Measurements from ENCODE around the gene ZCCHC17.

Gene ZCCHC17

DNA sequence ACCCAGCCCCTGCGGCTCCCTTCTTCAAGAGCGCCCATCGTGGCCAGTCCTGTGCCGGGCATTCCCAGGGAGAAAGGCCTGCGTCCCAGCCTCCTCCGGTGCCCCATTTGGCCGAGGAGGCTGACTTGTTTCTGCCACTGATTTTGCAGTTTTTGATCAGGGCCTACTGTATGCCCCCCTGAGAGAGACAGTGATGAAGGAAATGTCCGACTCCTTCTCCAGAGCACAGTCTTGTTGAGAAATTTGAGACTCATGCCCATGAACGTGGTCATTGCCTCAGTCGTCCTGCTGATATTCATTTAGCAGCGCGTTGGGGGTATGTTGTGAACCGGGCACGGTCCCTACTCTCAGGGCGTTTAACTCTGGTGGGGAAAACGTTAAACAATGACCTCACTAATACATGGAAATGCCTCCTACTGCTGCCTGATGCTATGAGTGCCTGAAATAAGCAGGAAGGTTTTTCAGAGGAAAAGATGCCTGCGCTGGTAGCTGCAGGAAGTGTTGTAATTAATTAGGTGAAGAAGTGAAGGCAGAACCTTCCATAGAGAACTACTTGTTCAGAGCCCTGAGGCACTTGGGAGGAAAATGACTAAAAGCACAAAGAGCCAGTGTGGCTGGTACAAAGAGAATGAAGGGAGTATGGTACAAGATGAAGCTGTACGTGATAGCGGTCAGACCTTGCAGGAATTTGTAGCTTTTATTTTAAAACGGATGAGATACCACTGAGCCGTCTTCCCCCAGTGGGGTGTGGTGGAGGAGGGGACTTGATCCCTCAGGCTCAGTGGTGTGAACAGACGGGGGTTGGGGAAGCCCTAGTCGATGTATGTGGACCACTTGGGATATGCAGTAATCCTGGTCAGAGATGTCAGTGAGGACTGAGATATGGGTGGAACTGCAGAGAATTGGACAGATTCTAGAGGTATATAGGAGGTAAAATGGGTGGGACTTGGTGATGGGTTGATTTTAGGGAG, 730 bp downstream of the ZCCHC17 start:
- H2BK5ac ChIP-seq (ENCODE audit: low read length): no peak overlapping the region
- no peak overlapping the region for H3K4ac ChIP-seq (ENCODE audit: low read depth, low read length)
- no peak overlapping the region for H3K18ac ChIP-seq (ENCODE audit: low read length)
- H3K4me3 ChIP-seq (ENCODE audit: low read length): peak overlapping the region; percentile 96
- H4K8ac ChIP-seq (ENCODE audit: low read depth, low read length): no peak overlapping the region
- H3K4me2 ChIP-seq (ENCODE audit: low read length): peak overlapping the region; percentile 94
- H3K27me3 ChIP-seq (ENCODE audit: insufficient read depth, low read length, poor library complexity): no peaks in the 10 kb centered on the region
- no peak overlapping the region for H4K5ac ChIP-seq (ENCODE audit: low read length)
- H3K56ac ChIP-seq (ENCODE audit: low read length): peak overlapping the region; percentile 96
- H3K23ac ChIP-seq (ENCODE audit: low read length): no peak overlapping the region
- no CpG with 5 or more reads among the region's 23 CpGs for WGBS (ENCODE audit: extremely low coverage, insufficient coverage, low lambda C conversion rate)
- no peaks in the 10 kb centered on the region for H3K36me3 ChIP-seq (ENCODE audit: control insufficient read depth, insufficient read depth, low read length)
- H3K79me1 ChIP-seq (ENCODE audit: low read length): peaks cover 29% of the 10 kb centered on the region
- H2BK15ac ChIP-seq (replicated peaks; ENCODE audit: low read depth): no peak overlapping the region
- peaks cover 54% of the 10 kb centered on the region for H3K79me2 ChIP-seq (ENCODE audit: control insufficient read depth, insufficient read depth, low read length)
- peak; percentile 44 for DNase-seq
- H3K27ac ChIP-seq (ENCODE audit: low read depth, low read length): peak overlapping the region; percentile 20
- no peak overlapping the region for H2BK120ac ChIP-seq (ENCODE audit: low read depth, low read length)
- peaks cover 7% of the 10 kb centered on the region for H3K4me1 ChIP-seq (ENCODE audit: control insufficient read depth, low read depth, low read length)
- H3K9ac ChIP-seq (ENCODE audit: low read length): peak overlapping the region; percentile 95
- peak overlapping the region; percentile 32 for H2AK5ac ChIP-seq (ENCODE audit: low read length)

DNA sequence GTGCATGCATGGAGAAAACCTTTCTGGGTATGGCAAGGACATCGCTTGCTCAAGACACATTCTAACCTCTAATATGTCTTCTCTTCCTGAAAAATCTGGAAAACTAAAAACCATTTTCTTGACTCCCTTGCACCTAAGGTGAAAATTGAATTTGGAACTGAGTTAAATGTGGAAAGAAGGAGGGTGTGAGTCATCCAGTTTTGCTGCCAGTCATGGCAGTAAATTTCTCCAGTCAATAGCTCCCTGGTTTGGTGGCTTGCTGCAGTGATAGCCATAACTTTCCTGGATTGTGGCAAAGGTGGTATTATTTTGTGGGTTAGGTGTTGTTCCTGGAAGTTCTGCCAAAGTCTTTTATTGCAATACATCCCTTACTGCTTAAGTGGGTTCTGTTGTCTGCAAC, 2.5 kb downstream of the ZCCHC17 start:
- no CpG with 5 or more reads among the region's 1 CpG for WGBS (ENCODE audit: extremely low coverage, insufficient coverage, low lambda C conversion rate)

DNA sequence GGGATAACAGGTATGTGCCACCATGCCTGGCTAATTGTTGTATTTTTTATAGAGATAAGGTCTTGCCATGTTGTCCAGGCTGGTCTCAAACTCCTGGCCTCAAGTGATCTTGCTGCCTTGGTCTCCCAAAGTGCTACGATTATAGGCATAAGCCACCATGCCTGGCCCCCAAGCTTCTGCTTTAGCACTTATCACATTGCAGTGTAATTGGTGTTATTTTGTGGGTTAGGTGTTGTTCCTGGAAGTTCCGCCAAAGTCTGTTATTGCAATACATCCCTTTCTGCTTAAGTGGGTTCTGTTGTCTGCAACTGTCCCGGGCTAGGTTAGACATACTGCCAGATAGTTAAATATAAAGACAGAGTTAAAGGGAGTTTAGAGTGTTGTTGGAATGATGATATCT, 3.4 kb downstream of the ZCCHC17 start:
- DNase-seq: no peak
- Histone ChIP-seq H3K4me3 (ENCODE audit: low read length) (no peak overlapping the region), H3K18ac (ENCODE audit: low read length) (no peak overlapping the region), H3K79me2 (ENCODE audit: control insufficient read depth, insufficient read depth, low read length) (peaks cover 55% of the 10 kb centered on the region), H2BK15ac (replicated peaks; ENCODE audit: low read depth) (no peak overlapping the region), H3K56ac (ENCODE audit: low read length) (no peak overlapping the region), H2BK5ac (ENCODE audit: low read length) (no peak overlapping the region), H3K36me3 (ENCODE audit: control insufficient read depth, insufficient read depth, low read length) (no peaks in the 10 kb centered on the region), H3K27me3 (ENCODE audit: insufficient read depth, low read length, poor library complexity) (no peaks in the 10 kb centered on the region), H3K4me1 (ENCODE audit: control insufficient read depth, low read depth, low read length) (peaks cover 7% of the 10 kb centered on the region), H3K23ac (ENCODE audit: low read length) (no peak overlapping the region), H3K27ac (ENCODE audit: low read depth, low read length) (no peak overlapping the region), H2BK120ac (ENCODE audit: low read depth, low read length) (no peak overlapping the region), H3K79me1 (ENCODE audit: low read length) (peaks cover 30% of the 10 kb centered on the region), H2AK5ac (ENCODE audit: low read length) (no peak overlapping the region), H4K5ac (ENCODE audit: low read length) (no peak overlapping the region), H3K4me2 (ENCODE audit: low read length) (no peak overlapping the region), H4K8ac (ENCODE audit: low read depth, low read length) (no peak overlapping the region), H3K9ac (ENCODE audit: low read length) (no peak overlapping the region), H3K4ac (ENCODE audit: low read depth, low read length) (no peak overlapping the region)
- no CpG with 5 or more reads among the region's 3 CpGs for WGBS (ENCODE audit: extremely low coverage, insufficient coverage, low lambda C conversion rate)

More for the DNA sequence above, 2.5 kb downstream of the ZCCHC17 start:
- Histone ChIP-seq H3K79me2 (ENCODE audit: control insufficient read depth, insufficient read depth, low read length) (peaks cover 59% of the 10 kb centered on the region), H3K56ac (ENCODE audit: low read length) (no peak overlapping the region), H3K4ac (ENCODE audit: low read depth, low read length) (no peak overlapping the region), H2BK5ac (ENCODE audit: low read length) (no peak overlapping the region), H4K5ac (ENCODE audit: low read length) (no peak overlapping the region), H3K9ac (ENCODE audit: low read length) (no peak overlapping the region), H3K36me3 (ENCODE audit: control insufficient read depth, insufficient read depth, low read length) (no peaks in the 10 kb centered on the region), H2AK5ac (ENCODE audit: low read length) (no peak overlapping the region), H3K4me3 (ENCODE audit: low read length) (no peak overlapping the region), H3K23ac (ENCODE audit: low read length) (no peak overlapping the region), H3K18ac (ENCODE audit: low read length) (no peak overlapping the region), H2BK15ac (replicated peaks; ENCODE audit: low read depth) (no peak overlapping the region), H3K4me1 (ENCODE audit: control insufficient read depth, low read depth, low read length) (peaks cover 7% of the 10 kb centered on the region), H3K79me1 (ENCODE audit: low read length) (peaks cover 30% of the 10 kb centered on the region), H2BK120ac (ENCODE audit: low read depth, low read length) (no peak overlapping the region), H3K4me2 (ENCODE audit: low read length) (no peak overlapping the region), H4K8ac (ENCODE audit: low read depth, low read length) (no peak overlapping the region), H3K27ac (ENCODE audit: low read depth, low read length) (no peak overlapping the region), H3K27me3 (ENCODE audit: insufficient read depth, low read length, poor library complexity) (no peaks in the 10 kb centered on the region)
- DNase-seq: no peak

DNA sequence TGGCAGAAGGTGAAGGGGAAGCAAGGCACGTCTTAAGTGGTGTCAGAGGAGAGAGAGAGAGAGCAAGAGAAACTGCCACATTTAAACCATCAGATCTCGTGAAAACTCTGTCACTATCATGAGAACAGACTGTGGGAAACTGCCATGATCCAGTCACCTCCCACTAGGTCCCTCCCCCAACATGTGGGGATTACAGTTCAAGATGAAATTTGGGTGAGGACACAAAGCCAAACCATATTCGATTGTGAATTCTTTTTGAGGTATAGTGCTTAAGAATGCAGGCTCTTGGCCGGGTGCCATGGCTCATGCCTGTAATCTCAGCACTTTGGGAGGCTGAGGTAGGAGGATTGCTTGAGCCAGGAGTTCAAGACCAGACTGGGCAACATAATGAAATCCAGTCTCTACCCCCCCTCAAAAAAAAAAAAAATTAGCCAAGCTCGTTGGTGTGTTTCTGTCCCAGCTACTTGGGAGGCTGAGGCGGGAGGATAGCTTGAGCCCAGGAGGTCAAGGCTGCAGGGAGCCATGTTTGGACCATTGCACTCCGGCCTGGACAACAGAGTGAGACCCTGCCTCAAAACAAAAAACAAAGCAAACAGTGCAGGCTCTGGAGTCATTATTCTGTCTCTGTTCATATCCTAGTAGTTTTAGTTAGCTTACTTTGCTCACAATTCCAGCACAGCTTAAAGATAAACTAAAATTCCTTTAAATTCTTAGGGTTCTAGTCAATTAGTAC, 6.0 kb downstream of the ZCCHC17 start:
- no peaks in the 10 kb centered on the region for H3K27me3 ChIP-seq (ENCODE audit: insufficient read depth, low read length, poor library complexity)
- H3K36me3 ChIP-seq (ENCODE audit: control insufficient read depth, insufficient read depth, low read length): no peaks in the 10 kb centered on the region
- H4K5ac ChIP-seq (ENCODE audit: low read length): no peak overlapping the region
- H3K9ac ChIP-seq (ENCODE audit: low read length): no peak overlapping the region
- no peak overlapping the region for H2AK5ac ChIP-seq (ENCODE audit: low read length)
- no peak overlapping the region for H4K8ac ChIP-seq (ENCODE audit: low read depth, low read length)
- no peak for DNase-seq
- no peak overlapping the region for H2BK5ac ChIP-seq (ENCODE audit: low read length)
- H3K23ac ChIP-seq (ENCODE audit: low read length): no peak overlapping the region
- no peak overlapping the region for H3K4me2 ChIP-seq (ENCODE audit: low read length)
- no peak overlapping the region for H2BK15ac ChIP-seq (replicated peaks; ENCODE audit: low read depth)
- H3K18ac ChIP-seq (ENCODE audit: low read length): no peak overlapping the region
- H3K79me2 ChIP-seq (ENCODE audit: control insufficient read depth, insufficient read depth, low read length): peaks cover 34% of the 10 kb centered on the region
- no peak overlapping the region for H2BK120ac ChIP-seq (ENCODE audit: low read depth, low read length)
- no peak overlapping the region for H3K4me3 ChIP-seq (ENCODE audit: low read length)
- H3K4ac ChIP-seq (ENCODE audit: low read depth, low read length): no peak overlapping the region
- peaks cover 18% of the 10 kb centered on the region for H3K79me1 ChIP-seq (ENCODE audit: low read length)
- WGBS (ENCODE audit: extremely low coverage, insufficient coverage, low lambda C conversion rate): no CpG with 5 or more reads among the region's 7 CpGs
- H3K27ac ChIP-seq (ENCODE audit: low read depth, low read length): no peak overlapping the region
- H3K56ac ChIP-seq (ENCODE audit: low read length): no peak overlapping the region
- peaks cover 3% of the 10 kb centered on the region for H3K4me1 ChIP-seq (ENCODE audit: control insufficient read depth, low read depth, low read length)

DNA sequence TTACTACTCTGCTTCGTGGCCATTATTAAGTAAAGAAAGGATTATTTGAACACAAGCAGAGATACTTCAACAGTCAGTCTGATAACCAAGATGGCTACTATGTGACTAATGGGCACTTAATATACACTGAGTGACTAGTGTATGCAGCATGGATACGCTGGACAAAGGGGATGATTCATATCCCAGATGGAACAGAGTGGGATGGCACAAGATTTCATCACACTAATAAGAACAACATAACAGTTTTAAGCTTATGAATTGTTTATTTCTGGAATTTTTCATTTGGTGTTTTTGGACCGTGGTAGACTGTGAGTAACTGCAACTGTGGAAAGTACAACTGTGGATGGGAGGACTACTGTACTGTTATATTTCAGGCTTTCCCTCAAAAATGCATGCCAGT, 9.4 kb downstream of the ZCCHC17 start:
- Histone ChIP-seq H3K79me1 (ENCODE audit: low read length) (peaks cover 7% of the 10 kb centered on the region), H3K9ac (ENCODE audit: low read length) (no peak overlapping the region), H3K27me3 (ENCODE audit: insufficient read depth, low read length, poor library complexity) (no peaks in the 10 kb centered on the region), H4K8ac (ENCODE audit: low read depth, low read length) (no peak overlapping the region), H3K4ac (ENCODE audit: low read depth, low read length) (no peak overlapping the region), H2BK15ac (replicated peaks; ENCODE audit: low read depth) (no peak overlapping the region), H3K23ac (ENCODE audit: low read length) (no peak overlapping the region), H3K79me2 (ENCODE audit: control insufficient read depth, insufficient read depth, low read length) (peaks cover 8% of the 10 kb centered on the region), H3K4me1 (ENCODE audit: control insufficient read depth, low read depth, low read length) (no peaks in the 10 kb centered on the region), H3K36me3 (ENCODE audit: control insufficient read depth, insufficient read depth, low read length) (no peaks in the 10 kb centered on the region), H2BK120ac (ENCODE audit: low read depth, low read length) (no peak overlapping the region), H3K4me2 (ENCODE audit: low read length) (no peak overlapping the region), H3K4me3 (ENCODE audit: low read length) (no peak overlapping the region), H3K27ac (ENCODE audit: low read depth, low read length) (no peak overlapping the region), H3K56ac (ENCODE audit: low read length) (no peak overlapping the region), H2AK5ac (ENCODE audit: low read length) (no peak overlapping the region), H4K5ac (ENCODE audit: low read length) (no peak overlapping the region), H3K18ac (ENCODE audit: low read length) (no peak overlapping the region), H2BK5ac (ENCODE audit: low read length) (no peak overlapping the region)
- WGBS (ENCODE audit: extremely low coverage, insufficient coverage, low lambda C conversion rate): no CpG with 5 or more reads among the region's 3 CpGs
- DNase-seq: no peak
